PFSK-1 (cell line): Measurements from ENCODE around the gene PRELID3B.

Experiments used
- POLR2AphosphoS5 ChIP-seq: IDR thresholded peaks from 2 replicates; pipeline ENCODE4 v1.6.1; 2012; ENCODE audit warnings: low read depth, mild to moderate bottlenecking, control low read depth, low read length, moderate library complexity
- SIN3A ChIP-seq: IDR thresholded peaks from 2 replicates; pipeline ENCODE4 v1.6.1; 2012; ENCODE audit warnings: mild to moderate bottlenecking, low read length, moderate library complexity, borderline replicate concordance; ENCODE audit not compliant: insufficient read depth

DNA sequence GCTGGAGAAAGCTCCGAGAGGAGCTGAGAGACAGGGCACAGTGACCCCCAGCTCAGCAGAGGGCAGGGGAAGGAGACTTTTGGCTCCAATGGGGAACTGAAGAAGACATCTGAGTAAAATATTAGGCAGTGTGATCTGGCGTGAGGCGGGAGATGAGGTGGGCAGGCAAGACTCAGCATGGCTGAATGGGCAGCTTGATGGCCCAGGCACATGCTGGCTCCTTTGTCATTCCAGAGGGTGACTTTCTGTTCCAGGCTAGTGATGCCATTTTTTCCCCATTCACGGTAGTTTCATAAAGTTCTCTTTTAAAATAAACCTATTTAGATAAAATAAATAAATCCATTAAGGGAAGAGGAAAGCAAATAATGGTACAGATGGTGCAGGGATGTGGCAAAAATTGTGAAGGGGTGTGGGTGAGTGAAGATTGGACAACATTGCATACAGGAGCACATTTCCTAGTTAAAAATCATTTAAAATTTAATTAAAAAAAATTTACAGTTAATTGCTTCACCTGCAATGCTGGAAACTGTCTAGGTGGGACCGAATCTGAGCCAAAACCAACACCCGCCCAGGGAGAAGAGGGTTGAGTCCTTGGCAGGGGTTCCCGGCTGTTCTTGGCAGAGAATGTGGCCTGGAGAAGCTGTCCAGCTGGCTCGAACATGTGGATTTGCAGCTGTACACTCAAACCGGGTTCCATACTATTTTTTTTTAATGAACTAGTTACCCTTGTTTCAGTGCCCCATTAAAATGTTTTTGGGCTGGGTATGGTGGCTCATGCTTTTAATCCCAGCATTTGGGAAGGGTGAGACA lies 41.7 kb upstream of the PRELID3B start:
- TF ChIP-seq POLR2AphosphoS5 (no peak), SIN3A (no peak)
